DMS 273 treated with DMSO at 0.1 percent for 48 hours (cell line): ENCODE measurements around the gene MUC21.
"Not testable (repeated sequence)": the region's sequence is repeated elsewhere in the genome, so short reads cannot be mapped to it uniquely, and the experiment has no call there.

Source experiments
- DNase-seq: peaks from one replicate; lab custom pipeline; 2025; lab: John Stamatoyannopoulos, UW

The MUC21 gene

DNA sequence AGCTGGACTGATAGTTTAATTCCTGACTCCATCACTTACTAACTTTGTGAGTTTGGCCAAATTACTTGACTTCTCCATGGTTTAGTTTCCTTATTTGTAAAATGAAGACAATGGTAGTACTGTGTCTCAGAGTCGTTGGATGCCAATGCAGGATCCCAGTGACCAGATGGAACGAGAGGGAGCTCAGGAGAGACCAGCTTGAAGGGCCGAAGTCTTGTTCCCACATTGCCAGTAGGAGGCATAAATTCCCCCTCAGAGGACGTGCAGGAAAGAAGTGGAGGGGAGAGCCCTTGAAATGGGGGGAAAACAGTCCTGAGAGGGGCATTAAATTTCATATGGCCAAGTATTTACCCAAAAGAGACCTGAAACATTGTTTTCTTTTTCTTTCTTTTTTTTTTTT is 24.6 kb downstream of the MUC21 start:
- DNase-seq: no peak

DNA sequence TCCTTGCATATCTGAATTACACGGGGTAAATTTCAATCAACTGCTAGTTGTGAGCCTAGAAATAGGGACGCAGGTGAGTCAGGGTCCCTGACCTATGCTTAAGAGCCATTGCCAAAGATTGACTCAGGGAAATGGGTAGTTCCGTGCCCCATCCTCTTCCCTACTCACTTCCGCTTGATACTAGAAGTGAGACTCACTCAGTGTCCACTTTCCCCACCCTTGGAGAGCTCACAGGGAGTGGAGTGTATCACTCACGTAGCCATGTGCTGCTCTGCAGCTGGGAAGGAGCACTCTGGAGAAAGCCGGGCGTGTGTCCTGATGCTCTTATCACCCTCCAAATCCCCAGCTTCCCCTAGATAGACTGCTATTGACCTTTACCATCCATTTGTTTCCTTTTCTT is 26.2 kb downstream of the MUC21 start:
- no peak for DNase-seq

DNA sequence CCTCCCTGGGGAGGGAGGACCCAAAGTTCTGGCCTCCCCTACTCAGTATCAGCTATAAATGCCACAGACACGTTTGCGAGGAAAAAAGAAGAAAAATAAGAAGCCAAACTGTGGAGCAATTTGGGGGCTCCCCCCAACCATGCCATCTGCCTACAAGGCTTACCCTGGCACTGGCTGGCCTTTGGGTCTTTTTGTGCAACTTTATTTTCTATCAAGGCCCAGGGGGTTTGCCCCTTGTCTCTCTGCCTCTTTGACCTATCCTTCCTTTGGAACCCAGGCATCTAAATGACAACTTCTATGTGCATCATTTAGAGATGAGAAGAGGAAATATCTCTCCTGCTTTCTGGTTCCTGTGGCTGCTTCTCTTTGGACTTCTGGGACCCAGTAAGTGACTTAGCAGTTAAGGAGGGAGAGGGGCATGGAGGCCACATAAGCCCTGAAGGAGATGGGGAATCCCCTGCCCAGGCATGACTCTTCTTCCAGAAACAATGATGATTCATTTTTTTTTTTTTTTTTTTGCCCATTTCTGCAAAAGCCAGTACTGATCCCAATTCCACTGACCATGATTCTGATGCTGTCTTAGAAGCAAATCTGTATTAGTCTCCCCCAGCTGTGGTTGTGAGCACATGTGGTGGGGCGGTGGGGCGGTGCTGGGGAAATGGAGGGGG is 27.0 kb downstream of the MUC21 start, which contains the start of gene MUC22:
TSS of gene MUC22 (plus strand) at position 82 of the 668 bp plus-strand sequence. CDS start at position 315, 233 bp downstream.
- no peak for DNase-seq

DNA sequence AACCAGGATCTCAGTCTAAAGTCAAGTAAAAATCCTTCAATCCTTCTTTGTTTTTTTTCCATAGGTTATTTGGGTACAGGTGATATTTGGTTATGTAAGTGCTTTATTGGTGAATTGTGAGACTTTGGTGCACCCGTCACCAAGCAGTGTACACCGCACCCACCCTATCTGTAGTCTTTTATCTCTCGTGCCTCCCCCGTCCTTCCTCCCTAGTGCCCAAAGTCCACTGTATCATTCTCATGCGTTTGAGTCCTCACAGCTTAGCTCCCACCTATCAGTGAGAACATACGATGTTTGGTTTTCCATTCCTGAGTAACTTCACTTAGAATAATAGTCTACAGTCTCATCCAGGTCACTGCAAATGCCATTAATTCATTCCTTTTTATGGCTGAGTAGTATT is 27.6 kb downstream of the MUC21 start:
- no peak for DNase-seq

DNA sequence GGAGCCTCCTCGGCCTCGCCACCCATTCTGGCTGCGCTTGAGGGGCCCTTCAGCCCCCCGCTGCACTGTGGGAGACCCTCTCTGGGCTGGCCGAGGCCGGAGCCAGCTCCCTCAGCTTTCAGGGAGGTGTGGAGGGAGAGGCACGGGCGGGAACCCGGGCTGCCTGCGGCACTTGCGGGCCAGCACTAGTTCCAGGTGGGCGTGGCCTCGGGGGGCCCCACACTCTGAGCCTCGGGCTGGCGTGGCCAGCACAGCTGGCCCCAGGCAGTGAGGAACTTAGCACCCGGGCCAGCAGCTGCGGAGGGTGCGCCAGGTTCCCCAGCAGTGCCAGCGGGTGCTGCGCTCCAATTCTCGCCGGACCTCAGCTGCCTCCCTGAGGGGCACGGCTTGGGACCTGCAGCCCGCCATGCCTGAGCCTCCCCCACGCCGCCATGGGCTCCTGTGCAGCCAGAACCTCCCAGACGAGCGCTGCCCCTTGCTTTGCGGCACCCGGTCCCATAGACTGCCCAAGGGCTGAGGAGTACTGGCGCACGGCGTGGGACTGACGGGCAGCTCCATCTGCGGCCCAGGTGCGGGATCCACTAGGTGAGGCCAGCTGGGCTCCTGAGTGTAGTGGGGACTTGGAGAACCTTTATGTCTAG is 33.3 kb downstream of the MUC21 start:
- DNase-seq: no peak

DNA sequence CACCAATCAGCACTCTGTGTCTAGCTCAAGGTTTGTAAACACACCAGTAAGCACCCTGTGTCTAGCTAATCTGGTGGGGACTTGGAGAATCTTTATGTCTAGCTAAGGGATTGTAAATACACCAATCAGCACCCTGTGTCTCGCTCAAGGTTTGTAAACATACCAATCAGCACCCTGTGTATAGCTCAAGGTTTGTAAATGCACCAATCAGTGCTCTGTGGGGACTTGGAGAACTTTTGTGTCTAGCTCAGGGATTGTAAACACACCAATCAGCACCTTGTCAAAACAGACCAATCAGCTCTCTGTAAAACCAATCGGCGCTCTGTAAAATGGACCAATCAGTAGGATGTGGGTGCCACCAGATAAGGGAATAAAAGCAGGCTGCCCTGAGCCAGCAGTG is 33.9 kb downstream of the MUC21 start:
- DNase-seq: not testable (repeated sequence)

DNA sequence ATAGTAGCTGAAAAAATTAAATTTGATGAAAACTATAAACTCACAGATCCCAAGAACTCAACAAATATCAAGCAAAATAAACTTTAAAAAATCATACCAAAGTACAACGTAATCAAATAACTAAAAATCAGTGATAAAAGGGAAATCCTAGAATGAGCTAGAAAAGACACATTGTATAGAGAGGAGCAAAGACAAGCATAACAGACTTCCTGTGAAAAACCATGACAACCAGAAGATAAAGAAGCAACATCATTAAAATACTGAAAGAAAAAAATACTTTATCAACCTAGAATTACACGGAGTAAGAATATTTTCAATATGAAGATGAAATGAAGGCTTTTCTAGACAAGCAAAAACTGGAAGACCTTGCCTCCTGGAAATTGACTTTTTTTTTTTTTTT is 36.5 kb downstream of the MUC21 start:
- DNase-seq: no peak

DNA sequence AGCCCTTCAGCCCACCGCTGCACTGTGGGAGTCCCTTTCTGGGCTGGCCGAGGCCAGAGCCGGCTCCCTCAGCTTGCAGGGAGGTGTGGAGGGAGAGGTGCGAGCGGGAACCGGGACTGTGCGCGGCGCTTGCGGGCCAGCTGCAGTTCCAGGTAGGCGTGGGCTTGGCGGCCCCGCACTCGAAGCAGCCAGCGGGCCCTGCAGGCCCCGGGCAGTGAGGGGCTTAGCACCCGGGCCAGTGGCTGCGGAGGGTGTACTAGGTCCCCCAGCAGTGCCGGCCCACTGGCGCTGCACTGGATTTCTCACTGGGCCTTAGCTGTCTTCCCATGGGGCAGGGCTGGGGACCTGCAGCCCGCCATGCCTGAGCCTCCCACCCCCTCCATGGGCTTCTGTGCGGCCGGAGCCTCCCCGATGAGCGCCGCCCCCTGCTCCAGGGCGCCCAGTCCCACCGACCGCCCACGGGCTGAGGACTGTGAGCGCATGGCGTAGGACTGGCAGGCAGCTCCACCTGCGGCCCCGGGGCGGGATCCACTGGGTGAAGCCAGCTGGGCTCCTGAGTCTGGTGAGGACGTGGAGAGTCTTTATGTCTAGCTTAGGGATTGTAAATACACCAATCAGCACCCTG is 37.2 kb downstream of the MUC21 start:
- not testable (repeated sequence) for DNase-seq

DNA sequence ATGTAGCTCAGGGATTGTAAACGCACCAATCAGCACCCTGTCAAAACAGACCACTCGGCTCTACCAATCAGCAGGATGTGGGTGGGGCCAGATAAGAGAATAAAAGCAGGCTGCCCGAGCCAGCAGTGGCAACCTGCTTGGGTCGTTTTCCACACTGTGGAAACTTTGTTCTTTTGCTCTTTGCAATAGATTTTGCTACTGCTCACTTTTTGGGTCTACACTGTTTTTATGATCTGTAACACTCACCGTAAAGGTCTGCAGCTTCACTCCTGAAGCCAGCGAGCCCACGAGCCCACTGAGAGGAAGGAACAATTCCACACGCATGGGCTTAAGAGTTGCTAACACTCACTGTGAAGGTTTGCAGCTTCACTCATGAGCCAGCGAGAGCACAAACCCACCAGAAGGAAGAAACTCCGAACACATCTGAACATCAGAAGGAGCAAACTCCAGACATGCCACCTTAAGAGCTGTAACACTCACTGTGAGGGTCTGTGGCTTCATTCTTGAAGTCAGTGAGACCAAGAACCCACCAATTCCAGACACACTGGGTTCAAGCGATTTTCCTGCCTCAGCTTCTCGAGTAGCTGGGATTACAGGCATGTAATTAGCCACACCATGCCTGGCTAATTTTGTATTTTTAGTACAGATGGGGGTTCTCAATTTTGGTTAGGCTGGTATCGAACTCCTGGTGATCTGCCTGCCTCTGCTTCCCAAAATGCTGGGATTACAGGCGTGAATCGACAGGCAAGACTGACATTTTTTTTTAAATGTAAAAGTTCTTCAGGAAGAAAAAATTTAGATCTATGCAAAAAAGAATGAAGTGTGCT is 38.4 kb downstream of the MUC21 start:
- not testable (repeated sequence) for DNase-seq

DNA sequence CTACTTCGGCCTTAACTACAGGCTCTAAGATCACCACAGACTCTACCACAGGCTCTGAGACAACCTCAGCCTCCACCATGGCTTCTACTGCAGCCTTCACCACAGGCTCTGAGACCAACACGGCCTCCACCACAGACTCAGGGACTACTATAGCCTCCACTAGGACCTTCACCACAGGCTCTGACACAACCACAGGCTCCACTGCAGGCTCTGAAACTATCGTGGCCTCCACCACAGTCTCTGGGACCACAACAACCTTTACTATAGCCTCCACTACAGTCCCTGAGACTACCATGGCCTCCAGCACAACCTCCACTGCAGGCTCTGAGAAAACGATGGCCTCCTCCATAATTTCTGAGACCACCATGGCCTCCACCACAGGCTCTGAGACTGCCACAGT is 42.1 kb downstream of the MUC21 start:
- DNase-seq: no peak

DNA sequence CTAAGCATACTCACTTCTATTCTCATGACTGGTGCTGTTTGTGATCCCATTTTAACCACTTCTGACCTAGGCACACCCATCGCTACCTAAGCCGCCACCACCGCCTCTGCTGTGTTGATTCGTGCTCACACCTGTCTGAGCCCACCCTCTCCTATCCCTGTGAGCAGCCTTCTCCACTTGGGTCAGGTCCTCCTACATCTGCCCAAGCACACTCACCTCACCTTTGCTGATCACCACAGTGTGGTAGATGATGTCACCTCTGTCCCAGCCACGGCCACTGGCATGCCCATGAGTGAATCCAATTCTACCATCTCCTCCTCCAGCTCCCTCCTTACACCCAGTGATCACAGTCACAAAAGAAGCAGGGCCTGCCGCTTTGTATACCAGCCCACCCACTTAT is 47.6 kb downstream of the MUC21 start:
- DNase-seq: no peak

DNA sequence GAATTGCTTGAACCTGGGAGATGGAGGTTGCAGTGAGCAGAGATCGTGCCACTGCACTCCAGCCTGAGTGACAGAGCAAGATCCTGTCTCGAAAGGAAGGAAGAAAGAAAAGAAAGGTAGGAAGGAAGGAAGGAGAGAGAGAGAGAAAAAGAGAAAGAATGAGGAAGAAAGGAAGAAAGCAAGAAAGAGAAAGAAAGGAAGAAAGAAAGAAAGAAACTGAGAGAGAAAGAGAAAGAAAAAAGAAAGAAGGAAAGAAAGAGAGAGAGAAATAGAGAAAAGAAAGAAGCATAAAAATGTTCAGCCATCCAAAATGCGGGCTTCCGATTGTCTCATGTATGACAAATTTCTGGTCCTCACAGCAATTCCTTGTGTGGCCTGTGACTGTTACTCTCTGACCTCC is 49.6 kb downstream of the MUC21 start:
- no peak for DNase-seq

DNA sequence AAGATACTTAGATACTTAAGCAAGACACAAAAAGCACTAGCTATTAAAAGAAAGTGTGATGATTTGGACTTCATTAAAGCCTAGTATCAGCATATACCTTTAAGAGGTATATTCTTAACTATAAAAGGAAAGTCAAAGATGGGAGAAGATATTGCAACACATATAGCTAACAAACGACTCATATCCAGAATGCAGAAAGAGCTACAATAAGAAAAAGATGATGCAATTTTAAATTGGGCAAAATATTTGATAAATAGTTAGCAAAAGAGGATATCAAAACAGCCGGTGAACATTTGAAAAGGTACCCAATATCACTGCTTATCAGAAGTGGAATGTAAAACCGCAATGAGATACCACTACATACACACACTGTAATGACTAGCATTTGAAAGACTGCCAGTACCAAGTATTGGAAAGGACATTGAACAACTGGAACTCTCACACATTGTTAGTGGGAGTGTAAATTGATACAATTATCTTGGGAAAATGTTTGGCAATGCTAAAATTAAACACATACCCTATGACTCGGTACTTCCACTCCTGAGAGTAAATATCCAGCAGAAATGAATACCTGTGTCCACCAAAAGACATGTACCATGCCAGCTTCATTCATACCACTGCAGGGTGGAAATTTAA is 52.5 kb downstream of the MUC21 start:
- no peak for DNase-seq

DNA sequence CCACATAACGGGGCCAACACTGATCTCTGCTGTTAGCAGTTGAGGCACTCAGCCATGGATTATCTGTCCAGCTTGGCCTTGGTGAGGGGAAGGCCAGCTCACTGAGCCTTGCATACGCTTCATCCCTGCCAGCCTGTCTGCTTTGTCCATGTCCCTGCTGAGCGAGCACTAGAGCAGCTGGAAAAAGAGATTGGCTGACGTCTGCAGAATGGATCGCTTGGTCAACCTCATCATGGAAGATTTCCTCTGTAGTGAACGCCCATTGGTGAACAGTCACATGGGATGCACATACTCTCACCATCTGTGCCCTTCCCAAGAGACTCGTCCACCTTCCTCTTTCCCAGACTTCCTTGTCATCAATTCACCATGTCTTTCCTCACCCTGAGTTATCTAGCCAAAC is 53.7 kb downstream of the MUC21 start:
- no peak for DNase-seq

DNA sequence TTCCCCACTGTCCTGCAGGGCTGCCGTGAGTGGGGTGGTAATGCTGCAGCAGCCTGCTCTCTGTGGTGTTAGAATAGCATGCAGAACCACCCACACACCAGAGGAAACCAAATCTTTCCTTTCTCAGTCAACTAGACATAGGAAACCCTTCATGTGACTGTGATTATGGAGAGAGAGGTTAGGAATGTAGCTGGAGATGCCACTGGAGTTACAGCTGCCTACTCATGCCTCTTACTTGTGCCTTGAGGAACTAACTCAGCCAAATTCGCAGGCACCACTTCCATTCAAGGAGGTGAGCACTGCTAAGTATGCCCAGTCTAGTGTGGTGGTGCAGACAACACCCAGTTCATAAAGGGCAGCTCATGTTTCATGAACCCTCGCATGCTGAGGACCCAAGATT is 54.2 kb downstream of the MUC21 start:
- DNase-seq: no peak

DNA sequence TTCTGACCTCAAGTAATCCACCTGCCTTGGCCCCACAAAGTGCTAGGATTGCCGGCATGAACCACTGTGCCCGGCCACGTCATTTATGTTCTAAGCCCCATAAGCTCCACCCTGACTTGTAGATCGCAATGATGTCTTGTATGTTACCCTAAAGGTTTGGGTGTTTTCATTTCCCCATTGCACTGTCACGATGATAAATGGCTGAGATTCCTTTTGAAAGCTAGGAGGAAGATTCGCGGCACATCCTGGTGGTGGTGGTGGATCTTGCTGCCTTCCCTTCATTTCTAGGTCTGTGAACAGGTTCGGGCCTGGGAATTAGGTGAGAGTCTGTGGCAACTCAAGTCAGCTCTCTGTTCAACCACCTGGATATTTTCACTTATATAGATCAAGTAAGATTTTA is 55.0 kb downstream of the MUC21 start:
- no peak for DNase-seq
